EL (cell line): ENCODE measurements around the gene UXS1.

Source experiments
- DNase-seq: peaks from one replicate; pipeline ENCODE4 v3.0.0-alpha.2; 2016

Gene UXS1

GRCh38 chr2:106106622-106107508, 87.2 kb downstream of the UXS1 start:
- DNase-seq = no peak

GRCh38 chr2:106105151-106105922, 88.8 kb downstream of the UXS1 start:
- no peak for DNase-seq

DNA sequence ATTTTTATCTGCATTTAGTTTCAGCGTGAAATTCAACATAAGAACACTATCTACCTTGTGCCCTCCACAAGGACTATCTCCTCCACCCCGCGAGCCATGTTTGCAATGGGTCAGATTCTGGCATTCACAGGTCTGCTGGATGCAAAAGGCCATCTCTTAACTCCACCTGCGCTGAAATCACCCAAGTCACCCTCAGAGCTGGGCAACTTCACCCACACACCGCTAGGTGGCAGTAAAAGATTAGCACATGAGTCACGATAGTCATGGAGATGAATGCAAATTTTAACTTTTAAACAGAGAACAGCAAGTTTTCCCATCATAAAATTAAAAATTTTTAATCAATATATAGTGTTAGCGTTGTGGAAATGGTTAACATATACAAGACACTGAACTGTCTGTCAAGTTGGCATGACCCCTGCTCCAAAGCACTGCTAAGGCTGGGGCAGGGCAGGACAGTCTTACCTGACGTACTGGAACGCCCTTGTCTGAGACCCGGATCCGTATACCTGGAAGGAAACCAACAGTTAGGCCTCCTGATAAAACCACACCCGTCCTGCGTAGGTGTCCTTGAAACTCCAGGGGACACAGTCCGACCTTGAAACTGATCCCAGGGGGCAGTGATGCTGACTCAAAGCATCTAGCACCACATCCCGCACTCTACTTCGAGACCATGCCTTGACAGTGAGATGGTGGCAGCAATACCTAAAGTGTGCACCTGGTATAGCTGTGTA, 89.6 kb downstream of the UXS1 start:
- DNase-seq = peak; percentile 54

GRCh38 chr2:106099691-106100090, 94.4 kb downstream of the UXS1 start:
- DNase-seq = no peak

GRCh38 chr2:106098664-106099063, 95.4 kb downstream of the UXS1 start:
- no peak for DNase-seq

DNA sequence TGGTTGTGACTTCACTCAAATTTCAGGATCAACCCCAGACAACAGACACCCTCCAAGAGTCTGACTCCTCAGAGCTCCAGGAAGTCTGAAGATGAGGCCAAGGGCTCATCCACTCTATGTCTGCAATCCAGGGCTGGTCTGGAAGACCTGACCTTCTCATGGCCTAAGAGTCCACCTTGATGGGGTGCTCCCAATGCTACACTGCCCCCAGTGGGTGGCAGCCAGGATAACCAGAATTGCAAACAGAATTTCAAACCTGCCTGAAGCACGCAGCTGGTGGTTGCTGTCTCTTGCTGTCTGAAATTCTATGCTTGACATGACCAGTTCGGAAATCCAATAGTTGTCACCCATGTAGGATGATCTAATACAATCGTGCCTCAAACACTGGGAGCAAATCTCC, 96.0 kb downstream of the UXS1 start:
- DNase-seq = no peak

GRCh38 chr2:106097038-106098000, 96.8 kb downstream of the UXS1 start:
- no peak for DNase-seq

- DNase-seq = no peak
Measured at GRCh38 chr2:106096299-106097037, 97.6 kb downstream of the UXS1 start.

DNA sequence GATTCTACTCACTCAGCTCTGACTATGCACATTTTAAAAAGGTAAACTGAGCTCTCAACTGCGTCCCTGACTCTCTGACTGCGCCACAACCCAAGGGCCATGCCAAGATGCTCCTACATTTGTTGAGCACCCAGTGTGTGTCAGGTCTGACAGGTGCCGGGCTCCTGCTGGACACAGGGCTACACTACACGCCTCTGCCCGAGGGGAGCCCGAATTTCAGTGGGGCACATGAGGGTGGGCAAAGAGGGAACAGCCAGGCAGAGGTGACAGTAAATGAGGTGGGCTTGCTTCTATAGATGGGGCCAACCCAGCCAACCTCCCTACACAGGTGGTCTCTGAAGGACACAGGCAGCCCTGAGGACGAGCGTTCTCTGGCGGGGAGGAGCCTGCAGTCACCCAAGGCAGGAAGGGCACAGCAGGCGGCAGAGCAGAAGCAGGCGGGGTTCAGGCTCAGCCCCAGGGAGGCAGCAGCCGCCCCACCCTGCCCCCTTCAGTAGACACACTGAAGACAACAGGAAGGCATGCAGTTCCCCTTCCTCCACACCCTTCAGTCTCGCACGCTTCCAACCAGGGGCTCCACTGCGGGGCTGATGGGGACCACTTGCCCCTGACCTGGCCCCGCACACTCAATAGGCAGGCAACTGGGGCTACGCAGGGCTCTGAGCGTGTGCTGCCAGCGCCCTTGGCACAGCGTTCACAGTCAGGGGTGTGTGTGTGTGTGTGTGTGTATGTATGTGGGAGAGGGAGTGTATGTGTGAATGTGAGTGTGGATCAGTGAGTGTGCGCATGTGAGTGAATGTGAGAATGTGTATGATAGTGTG, 98.4 kb downstream of the UXS1 start:
- no peak for DNase-seq

GRCh38 chr2:106094131-106094841, 99.8 kb downstream of the UXS1 start:
- no peak for DNase-seq

DNA sequence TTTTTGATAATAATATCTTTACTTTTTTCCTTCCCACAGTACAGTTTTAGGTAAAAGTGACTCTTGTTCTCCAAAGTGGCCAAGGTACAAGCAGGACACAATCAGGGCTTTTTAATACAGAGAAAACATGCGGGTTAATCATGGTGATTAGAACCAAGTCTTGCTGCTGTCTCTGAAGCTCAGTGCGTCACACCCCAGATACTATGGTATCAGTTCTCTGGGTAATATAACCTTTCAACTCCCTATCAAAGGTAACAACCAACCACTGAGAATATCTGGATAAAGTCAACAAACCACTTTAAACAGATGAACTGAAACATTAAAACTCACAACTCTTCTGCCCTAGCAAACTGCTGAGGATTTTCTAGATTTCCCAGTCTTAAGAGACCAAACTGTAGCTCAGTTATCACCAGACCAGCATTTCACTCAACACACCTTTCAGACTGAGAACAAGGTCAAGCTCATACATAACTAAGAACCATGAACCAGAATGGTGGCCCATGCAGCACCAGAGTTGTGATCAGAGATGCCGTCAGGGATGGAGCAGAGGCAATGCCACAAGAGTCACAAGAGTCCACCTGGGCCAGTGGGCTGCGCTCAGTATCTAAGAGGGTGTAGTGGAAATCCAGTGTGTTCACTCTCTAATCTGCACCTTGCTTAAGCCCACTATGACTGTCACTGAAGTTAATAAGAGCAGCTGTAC, 103.0 kb downstream of the UXS1 start:
- no peak for DNase-seq

- no peak for DNase-seq
Measured at GRCh38 chr2:106089611-106090010, 104.5 kb downstream of the UXS1 start.

- DNase-seq = peak; percentile 40
Measured at GRCh38 chr2:106085181-106085940, 108.7 kb downstream of the UXS1 start.

- DNase-seq = no peak
Measured at GRCh38 chr2:106080959-106081358, 113.1 kb downstream of the UXS1 start.

GRCh38 chr2:106078096-106078495, 116.0 kb downstream of the UXS1 start:
- DNase-seq = no peak

DNA sequence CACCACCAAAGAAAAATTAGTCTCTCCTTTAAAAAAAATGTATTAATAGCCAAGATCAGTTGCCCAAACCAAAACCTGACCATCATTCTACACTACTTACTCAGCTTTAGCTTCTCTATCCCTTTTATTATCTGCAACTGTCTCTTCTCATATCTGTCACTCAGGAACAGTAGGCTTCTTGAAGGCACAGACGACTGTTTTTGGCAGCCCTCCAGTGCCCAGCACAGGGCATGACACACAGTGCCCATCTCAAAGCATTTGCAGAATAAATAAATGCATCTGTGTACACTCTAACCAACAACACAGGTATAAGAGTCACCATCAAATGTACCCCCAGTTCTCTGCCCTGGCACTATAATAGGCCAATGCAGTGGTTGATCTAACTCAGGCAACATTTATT, 117.2 kb downstream of the UXS1 start:
- no peak for DNase-seq

DNA sequence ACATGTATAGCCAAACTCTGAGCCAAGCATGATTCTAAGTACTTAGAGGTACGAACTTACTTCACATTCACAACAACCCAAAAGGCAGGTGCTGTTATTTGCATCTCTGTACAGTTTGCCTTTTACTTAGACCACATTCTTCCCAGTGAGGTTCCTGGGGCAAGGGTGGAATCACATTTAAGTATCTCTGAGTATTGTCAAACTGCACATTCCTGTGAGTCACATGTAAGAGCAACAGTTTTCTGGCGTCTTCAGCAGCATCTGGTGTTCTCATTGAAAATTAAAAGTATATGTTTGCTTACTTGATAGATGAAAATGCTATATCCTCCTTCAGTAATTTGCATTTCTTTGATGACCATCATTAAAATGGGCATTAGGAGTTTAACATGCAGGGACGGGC, 119.1 kb downstream of the UXS1 start:
- no peak for DNase-seq

DNA sequence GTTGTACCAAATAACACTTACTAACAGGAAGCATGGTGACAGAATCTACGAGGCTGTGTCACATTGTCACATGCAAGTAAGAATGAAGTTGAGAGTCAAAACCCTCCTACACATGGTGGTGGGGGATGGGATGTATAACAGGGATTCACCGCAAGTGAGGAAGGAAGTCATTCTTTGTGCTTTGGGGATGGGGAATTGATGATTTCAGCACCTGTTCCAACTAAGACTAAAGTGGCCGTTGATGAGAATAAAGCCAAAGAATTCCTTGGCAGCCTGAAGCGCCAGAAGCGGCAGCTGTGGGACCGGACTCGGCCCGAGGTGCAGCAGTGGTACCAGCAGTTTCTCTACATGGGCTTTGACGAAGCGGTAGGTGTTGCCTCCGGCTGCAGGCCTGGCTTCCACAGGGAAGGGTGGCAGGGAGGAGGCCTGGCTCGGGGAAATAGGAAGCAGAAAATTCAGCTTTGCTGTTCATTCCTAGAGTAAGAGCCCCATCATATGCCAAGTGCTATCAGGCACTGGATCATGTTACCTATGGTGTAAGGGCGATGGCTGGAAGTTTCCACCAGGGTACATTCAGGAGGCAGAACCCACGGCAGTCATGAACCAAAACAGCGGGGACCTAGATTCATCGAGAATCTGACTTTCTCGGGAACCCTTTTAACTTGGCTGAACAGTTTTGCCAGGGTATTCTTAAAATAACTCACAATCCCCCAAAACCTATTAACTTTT, 120.3 kb downstream of the UXS1 start:
- DNase-seq = no peak
